ENCODE measurements around the gene GIPR.
"Not testable (repeated sequence)": the region's sequence is repeated elsewhere in the genome, so short reads cannot be mapped to it uniquely, and the experiment has no call there.

Gene GIPR

DNA sequence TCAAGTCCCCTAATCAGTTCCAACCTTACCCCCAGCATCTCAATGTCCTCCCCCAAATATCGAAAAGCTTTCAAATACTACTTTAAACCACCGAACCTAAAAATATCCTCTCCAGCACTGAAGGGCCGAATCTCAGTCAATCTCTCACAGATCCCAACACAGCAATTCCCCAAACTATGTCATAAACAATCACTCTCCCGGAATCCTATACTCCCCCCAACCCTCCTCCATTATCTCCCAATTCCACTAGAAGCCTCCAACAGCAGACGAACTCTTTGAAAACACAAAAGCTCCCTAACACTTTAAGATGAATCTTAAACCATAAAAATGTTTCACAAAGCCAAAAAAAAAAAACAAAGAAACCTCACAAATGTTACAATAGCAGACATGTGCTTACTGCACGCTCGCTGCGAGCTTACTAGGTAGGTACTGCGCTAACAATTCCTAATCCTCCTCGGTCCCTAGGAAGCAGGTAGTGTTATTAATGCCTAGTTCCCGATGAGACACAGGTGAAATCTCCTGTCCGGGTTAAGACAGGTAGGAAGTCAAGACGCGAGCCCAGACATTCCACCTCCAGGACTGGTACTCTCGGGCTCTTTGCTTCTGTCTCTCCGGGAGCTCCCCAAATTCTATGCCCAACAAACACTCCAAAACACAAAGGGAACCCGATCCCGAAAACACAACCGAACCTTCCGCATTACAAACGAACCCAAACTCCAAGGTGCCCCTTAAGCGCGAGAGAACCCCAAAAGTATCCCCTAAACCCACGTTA is 48.5 kb downstream of the GIPR start:
- DNase-seq (ENCODE audit: low spot score): no peak
- TF ChIP-seq, protein P1, sequence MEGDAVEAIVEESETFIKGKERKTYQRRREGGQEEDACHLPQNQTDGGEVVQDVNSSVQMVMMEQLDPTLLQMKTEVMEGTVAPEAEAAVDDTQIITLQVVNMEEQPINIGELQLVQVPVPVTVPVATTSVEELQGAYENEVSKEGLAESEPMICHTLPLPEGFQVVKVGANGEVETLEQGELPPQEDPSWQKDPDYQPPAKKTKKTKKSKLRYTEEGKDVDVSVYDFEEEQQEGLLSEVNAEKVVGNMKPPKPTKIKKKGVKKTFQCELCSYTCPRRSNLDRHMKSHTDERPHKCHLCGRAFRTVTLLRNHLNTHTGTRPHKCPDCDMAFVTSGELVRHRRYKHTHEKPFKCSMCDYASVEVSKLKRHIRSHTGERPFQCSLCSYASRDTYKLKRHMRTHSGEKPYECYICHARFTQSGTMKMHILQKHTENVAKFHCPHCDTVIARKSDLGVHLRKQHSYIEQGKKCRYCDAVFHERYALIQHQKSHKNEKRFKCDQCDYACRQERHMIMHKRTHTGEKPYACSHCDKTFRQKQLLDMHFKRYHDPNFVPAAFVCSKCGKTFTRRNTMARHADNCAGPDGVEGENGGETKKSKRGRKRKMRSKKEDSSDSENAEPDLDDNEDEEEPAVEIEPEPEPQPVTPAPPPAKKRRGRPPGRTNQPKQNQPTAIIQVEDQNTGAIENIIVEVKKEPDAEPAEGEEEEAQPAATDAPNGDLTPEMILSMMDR (IDR thresholded peaks at IDR 0.05; ENCODE audit: extremely low read depth, insufficient read depth, missing control alignments): no peak
- in situ Hi-C loops (cut with MboI; ENCODE audit: low pct_unique_long_range_greater_than_20kb, low sequenced_read_pairs, unreplicated experiment): no loop called here

DNA sequence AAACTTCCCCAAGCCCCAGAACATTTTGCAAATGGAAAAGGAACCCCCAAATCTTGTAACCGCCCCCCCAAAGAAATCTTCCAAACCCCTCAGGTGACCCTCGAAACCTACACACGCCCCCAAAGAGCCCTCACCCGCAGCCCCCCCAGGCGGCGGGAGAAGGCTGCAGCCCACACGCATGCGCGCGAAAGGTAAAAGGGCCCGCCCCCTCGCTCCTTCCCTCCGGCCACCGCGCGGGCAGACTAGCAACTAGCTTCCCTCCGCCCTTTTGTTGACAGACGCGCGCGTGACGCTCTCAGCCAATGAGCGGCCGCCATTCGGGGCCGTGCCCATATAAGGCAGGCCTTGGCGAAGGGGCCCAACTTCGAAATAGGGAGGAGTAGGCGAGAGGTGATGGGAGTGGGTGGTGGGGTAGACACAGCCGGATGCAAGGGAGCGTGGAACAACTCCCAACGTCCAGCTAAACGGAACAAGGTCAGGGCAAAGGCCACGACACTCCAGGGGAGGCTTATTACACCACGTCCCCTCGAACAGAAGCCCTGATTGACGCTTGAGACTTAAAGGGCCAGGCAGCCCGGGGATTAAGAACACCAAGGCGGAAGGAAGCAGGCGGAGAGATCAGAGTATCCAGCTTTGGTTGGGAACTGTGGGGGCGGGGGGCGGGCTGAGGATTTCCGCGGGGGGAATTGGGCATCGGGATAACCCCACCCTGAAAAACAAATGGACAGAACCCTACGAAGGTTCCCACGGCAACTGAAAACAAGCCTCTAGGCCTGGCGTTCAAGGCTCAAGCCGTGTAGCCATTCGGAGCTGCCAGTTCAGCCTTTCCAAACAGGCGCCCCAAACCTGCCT is 49.3 kb downstream of the GIPR start:
- in situ Hi-C loops (cut with MboI; ENCODE audit: low pct_unique_long_range_greater_than_20kb, low sequenced_read_pairs, unreplicated experiment): no loop called here
- TF ChIP-seq, protein P1 (IDR thresholded peaks at IDR 0.05; ENCODE audit: extremely low read depth, insufficient read depth, missing control alignments): peak; percentile 19
- peak; percentile 97 for DNase-seq (ENCODE audit: low spot score)

DNA sequence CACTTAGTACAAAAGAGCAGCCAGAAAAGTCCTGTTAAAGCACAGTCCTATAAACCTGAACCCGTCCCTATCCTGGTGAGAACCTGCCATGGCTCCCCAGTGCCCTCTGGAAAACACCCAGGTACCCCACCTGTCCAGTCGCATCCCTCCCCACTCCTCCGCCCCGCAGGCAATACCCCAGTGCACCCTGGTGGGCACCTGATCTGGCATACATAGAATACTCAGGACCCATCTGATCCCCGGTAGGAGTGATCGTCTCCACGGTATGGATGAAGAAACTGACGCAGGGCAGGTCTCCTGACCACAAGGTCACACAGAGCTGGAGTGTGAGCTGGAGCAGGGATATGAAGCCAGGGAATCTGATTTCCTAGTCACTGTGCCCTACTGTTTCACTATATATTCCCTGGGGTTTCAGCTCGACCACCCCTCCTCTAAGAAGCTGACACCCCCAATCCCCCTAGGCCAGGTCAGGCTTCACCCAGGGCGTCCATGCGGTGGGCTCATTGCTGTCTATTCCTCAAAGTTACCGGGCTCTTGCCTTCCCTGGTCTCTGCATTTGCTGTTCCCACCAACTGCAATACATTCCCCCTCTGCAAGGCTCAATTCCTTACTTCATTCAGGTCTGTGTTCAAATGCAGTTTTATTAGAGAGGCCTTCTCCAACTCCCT is 50.1 kb downstream of the GIPR start:
- in situ Hi-C loops (cut with MboI; ENCODE audit: low pct_unique_long_range_greater_than_20kb, low sequenced_read_pairs, unreplicated experiment): no loop called here
- no peak for DNase-seq (ENCODE audit: low spot score)
- TF ChIP-seq, protein P1 (IDR thresholded peaks at IDR 0.05; ENCODE audit: extremely low read depth, insufficient read depth, missing control alignments): no peak

DNA sequence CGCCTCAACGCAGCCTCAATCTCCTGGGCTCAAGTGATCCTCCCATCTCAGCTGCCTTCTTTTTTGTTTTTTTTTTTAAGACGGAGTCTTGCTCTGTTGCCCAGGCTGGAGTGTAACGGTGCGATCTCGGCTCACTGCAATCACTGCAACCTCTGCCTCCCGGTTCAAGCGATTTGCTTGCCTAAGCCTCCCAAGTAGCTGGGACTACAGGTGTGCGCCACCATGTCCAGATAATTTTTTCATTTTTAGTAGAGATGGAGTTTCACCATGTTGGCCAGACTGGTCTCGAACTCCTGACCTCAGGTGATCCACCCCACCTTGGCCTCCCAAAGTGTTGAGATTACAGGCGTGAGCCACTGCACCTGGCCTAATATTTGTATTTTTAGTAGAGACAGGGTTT is 52.0 kb downstream of the GIPR start:
- DNase-seq (ENCODE audit: low spot score); in situ Hi-C loops (cut with MboI; ENCODE audit: low pct_unique_long_range_greater_than_20kb, low sequenced_read_pairs, unreplicated experiment): not testable (repeated sequence)

DNA sequence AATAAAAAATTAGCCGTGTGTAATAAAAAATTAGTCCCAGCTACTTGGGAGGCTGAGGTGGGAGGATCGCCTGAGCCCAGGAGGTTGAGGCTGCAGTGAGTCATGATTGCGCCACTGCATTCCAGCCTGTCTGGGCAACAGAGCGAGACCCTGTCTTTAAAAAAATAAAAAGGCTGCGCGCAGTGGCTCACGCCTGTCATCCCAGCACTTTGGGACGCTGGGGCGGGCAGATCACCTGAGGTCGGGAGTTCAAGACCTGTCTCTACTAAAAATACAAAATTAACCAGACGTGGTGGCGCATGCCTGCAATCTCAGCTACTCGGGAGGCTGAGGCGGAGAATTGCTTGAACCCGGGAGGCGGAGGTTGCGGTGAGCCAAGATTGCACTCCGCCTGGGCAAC is 60.7 kb downstream of the GIPR start:
- DNase-seq (ENCODE audit: low spot score); in situ Hi-C loops (cut with MboI; ENCODE audit: low pct_unique_long_range_greater_than_20kb, low sequenced_read_pairs, unreplicated experiment): not testable (repeated sequence)

DNA sequence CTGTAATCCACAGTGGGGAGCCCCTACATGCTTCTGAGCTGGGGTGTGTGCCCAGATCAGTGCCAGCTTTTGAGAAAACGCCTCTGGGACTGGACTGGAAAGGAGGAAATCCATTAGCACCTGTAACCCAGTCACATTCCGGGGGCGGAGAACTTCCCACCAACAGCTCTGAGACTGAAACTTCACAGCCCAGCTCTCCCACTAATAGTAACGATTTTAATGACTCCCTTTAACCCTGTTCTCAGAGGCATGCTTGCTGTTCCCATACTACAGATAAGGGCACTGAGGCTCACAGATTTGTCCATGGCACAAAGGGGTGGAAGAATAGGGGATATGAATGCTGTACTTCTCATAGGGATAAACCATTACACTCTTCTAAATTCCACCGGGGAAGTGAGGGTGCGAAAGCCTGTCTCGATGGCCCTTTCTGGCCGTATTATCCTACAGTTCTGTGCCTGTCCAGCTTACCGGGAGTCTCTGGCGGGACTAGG is 61.8 kb downstream of the GIPR start:
- in situ Hi-C loops (cut with MboI; ENCODE audit: low pct_unique_long_range_greater_than_20kb, low sequenced_read_pairs, unreplicated experiment): no loop called here
- DNase-seq (ENCODE audit: low spot score): peak; percentile 54
- TF ChIP-seq, protein P1 (IDR thresholded peaks at IDR 0.05; ENCODE audit: extremely low read depth, insufficient read depth, missing control alignments): no peak

DNA sequence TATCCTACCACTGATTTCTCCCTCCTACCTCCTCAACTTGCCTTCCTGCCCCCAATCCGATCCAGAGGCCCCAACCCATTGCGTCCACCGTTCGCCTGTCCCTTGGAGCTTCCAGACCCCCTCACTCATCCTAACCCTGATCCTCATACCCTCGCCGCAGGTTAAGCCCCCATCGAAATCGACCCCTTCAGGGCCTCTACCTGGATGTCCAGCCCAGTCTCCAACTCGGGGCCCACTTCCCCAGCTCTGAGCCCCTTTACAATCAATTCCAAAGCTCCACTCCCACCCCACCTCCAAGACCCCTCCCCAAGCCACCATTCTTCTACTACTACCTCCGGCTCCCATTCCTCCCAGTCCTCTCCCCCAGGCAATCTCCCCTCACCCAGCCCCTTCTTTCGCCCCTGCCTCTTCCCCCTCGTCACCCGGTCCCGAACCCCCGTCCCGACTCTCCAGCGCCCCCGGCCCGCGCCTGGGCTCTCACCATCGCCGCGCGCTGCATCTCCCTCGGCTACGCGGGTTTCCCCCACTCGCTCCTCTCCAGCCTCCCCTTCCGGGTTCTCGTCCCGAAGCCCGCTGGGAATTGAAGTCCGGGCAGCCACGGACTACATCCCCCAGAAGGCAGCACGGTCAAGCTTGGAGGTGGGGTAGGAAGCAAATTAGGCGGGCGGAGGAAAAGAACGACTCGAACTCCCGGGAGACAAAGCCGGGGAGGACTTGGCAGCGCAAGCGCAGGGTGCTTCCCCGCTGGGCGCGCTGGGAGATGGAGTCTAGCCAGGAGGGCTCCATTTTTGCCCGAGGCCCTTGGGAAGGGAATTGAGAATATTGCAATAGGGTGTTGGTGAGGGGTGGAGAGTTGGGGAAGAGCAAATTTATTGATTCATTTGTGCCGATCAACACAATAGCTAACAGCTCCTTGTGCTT is 62.6 kb downstream of the GIPR start, which contains the start of gene FBXO46:
Gene FBXO46, minus strand, starts transcription at position 529 of the 921 bp plus-strand sequence. CDS start 17,401 bp downstream, outside the sequence.
- TF ChIP-seq, protein P1 (IDR thresholded peaks at IDR 0.05; ENCODE audit: extremely low read depth, insufficient read depth, missing control alignments): peak; percentile 43
- in situ Hi-C loops (cut with MboI; ENCODE audit: low pct_unique_long_range_greater_than_20kb, low sequenced_read_pairs, unreplicated experiment): no loop called here
- DNase-seq (ENCODE audit: low spot score): peak; percentile 96
